GM21526 (cell line): Measurements from ENCODE around the gene CRTC2.
"Not testable (repeated sequence)": the region's sequence is repeated elsewhere in the genome, so short reads cannot be mapped to it uniquely, and the experiment has no call there.

Experiments used
- ATAC-seq: cut with Tn5 transposase; IDR thresholded peaks from one replicate; pipeline ENCODE4 v1.9.1; 2021; ENCODE audit warnings: moderate library complexity; ENCODE audit not compliant: unreplicated experiment, low FRiP score

The CRTC2 gene

GRCh38 chr1:153906396-153906795 lies 52.0 kb downstream of the CRTC2 start:
- no peak for ATAC-seq

- ATAC-seq = not testable (repeated sequence)
Observed at GRCh38 chr1:153905908-153906307, 52.5 kb downstream of the CRTC2 start.

- ATAC-seq = no peak
Observed at GRCh38 chr1:153903841-153904455, 54.5 kb downstream of the CRTC2 start.

- ATAC-seq = no peak
Observed at GRCh38 chr1:153899509-153899908, 58.9 kb downstream of the CRTC2 start.
